ENCODE data around the gene ACACA.

The ACACA gene

GRCh38 chr17:37137070-37137610 lies 269.5 kb downstream of the ACACA start:
- no peak for DNase-seq
- H3F3A ChIP-seq (ENCODE audit: insufficient read depth, low read length): no peaks in the 10 kb centered on the region
- H3K9me2 ChIP-seq (replicated peaks; ENCODE audit: insufficient read depth, low read length): no peaks in the 10 kb centered on the region
- no peak overlapping the region for H2AFZ ChIP-seq (ENCODE audit: low read length)
- H3K4me3 ChIP-seq (ENCODE audit: low read length): no peak overlapping the region
- H3K4me1 ChIP-seq (ENCODE audit: low read length): no peaks in the 10 kb centered on the region
- no peaks in the 10 kb centered on the region for H3K79me2 ChIP-seq (ENCODE audit: low read length)
- H3K27me3 ChIP-seq (replicated peaks; ENCODE audit: insufficient read depth, low read length): no peaks in the 10 kb centered on the region
- no peaks in the 10 kb centered on the region for H3K9me3 ChIP-seq (replicated peaks; ENCODE audit: insufficient read depth, low read length)
- H3K9ac ChIP-seq (ENCODE audit: low read length): no peak overlapping the region
- no peak overlapping the region for H3K27ac ChIP-seq (ENCODE audit: low read length)
- TF ChIP-seq EZH2phosphoT487 (IDR thresholded peaks at IDR 0.05; ENCODE audit: low read length) (no peak), EZH2 (optimal IDR thresholded peaks at IDR 0.05; ENCODE audit: low read depth, low read length) (no peak)
- TF ChIP-seq, protein P1, sequence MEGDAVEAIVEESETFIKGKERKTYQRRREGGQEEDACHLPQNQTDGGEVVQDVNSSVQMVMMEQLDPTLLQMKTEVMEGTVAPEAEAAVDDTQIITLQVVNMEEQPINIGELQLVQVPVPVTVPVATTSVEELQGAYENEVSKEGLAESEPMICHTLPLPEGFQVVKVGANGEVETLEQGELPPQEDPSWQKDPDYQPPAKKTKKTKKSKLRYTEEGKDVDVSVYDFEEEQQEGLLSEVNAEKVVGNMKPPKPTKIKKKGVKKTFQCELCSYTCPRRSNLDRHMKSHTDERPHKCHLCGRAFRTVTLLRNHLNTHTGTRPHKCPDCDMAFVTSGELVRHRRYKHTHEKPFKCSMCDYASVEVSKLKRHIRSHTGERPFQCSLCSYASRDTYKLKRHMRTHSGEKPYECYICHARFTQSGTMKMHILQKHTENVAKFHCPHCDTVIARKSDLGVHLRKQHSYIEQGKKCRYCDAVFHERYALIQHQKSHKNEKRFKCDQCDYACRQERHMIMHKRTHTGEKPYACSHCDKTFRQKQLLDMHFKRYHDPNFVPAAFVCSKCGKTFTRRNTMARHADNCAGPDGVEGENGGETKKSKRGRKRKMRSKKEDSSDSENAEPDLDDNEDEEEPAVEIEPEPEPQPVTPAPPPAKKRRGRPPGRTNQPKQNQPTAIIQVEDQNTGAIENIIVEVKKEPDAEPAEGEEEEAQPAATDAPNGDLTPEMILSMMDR (IDR thresholded peaks at IDR 0.05; ENCODE audit: low read length): no peak
- no peak overlapping the region for H3K4me2 ChIP-seq (ENCODE audit: low read depth, low read length)
- no peaks in the 10 kb centered on the region for H3K36me3 ChIP-seq (replicated peaks; ENCODE audit: insufficient read depth, low read length)
- H4K20me1 ChIP-seq (ENCODE audit: insufficient read depth, low read length): no peaks in the 10 kb centered on the region

- no peak for DNase-seq
- H3K9ac ChIP-seq (ENCODE audit: low read length): no peak overlapping the region
- H3K4me2 ChIP-seq (ENCODE audit: low read depth, low read length): no peak overlapping the region
- H3K27me3 ChIP-seq (replicated peaks; ENCODE audit: insufficient read depth, low read length): no peaks in the 10 kb centered on the region
- H4K20me1 ChIP-seq (ENCODE audit: insufficient read depth, low read length): no peaks in the 10 kb centered on the region
- H3K36me3 ChIP-seq (replicated peaks; ENCODE audit: insufficient read depth, low read length): no peaks in the 10 kb centered on the region
- H3K4me1 ChIP-seq (ENCODE audit: low read length): no peaks in the 10 kb centered on the region
- TF ChIP-seq EZH2 (optimal IDR thresholded peaks at IDR 0.05; ENCODE audit: low read depth, low read length) (no peak), EZH2phosphoT487 (IDR thresholded peaks at IDR 0.05; ENCODE audit: low read length) (no peak)
- TF ChIP-seq, protein P1 (IDR thresholded peaks at IDR 0.05; ENCODE audit: low read length): no peak
- no peak overlapping the region for H3K27ac ChIP-seq (ENCODE audit: low read length)
- no peaks in the 10 kb centered on the region for H3K9me3 ChIP-seq (replicated peaks; ENCODE audit: insufficient read depth, low read length)
- no peak overlapping the region for H3K4me3 ChIP-seq (ENCODE audit: low read length)
- H3F3A ChIP-seq (ENCODE audit: insufficient read depth, low read length): no peaks in the 10 kb centered on the region
- H2AFZ ChIP-seq (ENCODE audit: low read length): no peak overlapping the region
- no peaks in the 10 kb centered on the region for H3K79me2 ChIP-seq (ENCODE audit: low read length)
- no peaks in the 10 kb centered on the region for H3K9me2 ChIP-seq (replicated peaks; ENCODE audit: insufficient read depth, low read length)
Measured at GRCh38 chr17:37135576-37135975, 271.1 kb downstream of the ACACA start.

DNA sequence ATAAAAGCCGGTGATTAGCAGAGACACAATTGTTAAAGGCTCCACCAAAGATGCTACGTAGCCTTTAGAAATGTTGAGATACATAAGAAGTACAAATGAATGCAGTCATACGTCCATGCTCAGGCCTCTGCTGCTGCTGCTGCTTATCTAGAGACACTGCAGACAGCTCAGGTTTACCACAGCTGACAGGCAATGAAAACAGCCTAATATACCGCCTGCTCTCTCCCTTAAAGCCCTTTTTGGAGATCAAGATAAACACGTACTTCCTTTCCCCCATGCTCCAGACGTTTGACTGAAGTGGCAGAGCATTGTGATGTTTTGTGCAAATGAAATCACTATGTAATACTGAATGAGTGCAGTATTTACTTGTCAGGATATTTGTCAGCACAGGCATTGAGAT lies 272.6 kb downstream of the ACACA start:
- no peaks in the 10 kb centered on the region for H3K27me3 ChIP-seq (replicated peaks; ENCODE audit: insufficient read depth, low read length)
- no peak for DNase-seq
- TF ChIP-seq EZH2 (optimal IDR thresholded peaks at IDR 0.05; ENCODE audit: low read depth, low read length) (no peak), EZH2phosphoT487 (IDR thresholded peaks at IDR 0.05; ENCODE audit: low read length) (no peak)
- TF ChIP-seq, protein P1 (IDR thresholded peaks at IDR 0.05; ENCODE audit: low read length): no peak
- H3K4me3 ChIP-seq (ENCODE audit: low read length): no peak overlapping the region
- H4K20me1 ChIP-seq (ENCODE audit: insufficient read depth, low read length): no peaks in the 10 kb centered on the region
- H3K27ac ChIP-seq (ENCODE audit: low read length): no peak overlapping the region
- no peaks in the 10 kb centered on the region for H3F3A ChIP-seq (ENCODE audit: insufficient read depth, low read length)
- H3K4me2 ChIP-seq (ENCODE audit: low read depth, low read length): no peak overlapping the region
- no peaks in the 10 kb centered on the region for H3K9me2 ChIP-seq (replicated peaks; ENCODE audit: insufficient read depth, low read length)
- H3K4me1 ChIP-seq (ENCODE audit: low read length): no peaks in the 10 kb centered on the region
- H3K79me2 ChIP-seq (ENCODE audit: low read length): no peaks in the 10 kb centered on the region
- no peak overlapping the region for H2AFZ ChIP-seq (ENCODE audit: low read length)
- H3K36me3 ChIP-seq (replicated peaks; ENCODE audit: insufficient read depth, low read length): no peaks in the 10 kb centered on the region
- H3K9ac ChIP-seq (ENCODE audit: low read length): no peak overlapping the region
- no peaks in the 10 kb centered on the region for H3K9me3 ChIP-seq (replicated peaks; ENCODE audit: insufficient read depth, low read length)

Measured in MM.1S (cell line).